ENCODE data around the gene SEMA3D. TPM values are rescaled to one million over a fixed set of nuclear protein-coding genes. Genes with fewer than 3 reads are reported as not detected.

Gene SEMA3D
- total RNA-seq, 1 experiment from 2014 or later = 0.61 TPM

- no peak overlapping the region for H3K4me3 ChIP-seq (ENCODE audit: low read depth, low read length)
- no peaks in the 10 kb centered on the region for H3K36me3 ChIP-seq (ENCODE audit: control insufficient read depth, insufficient read depth, low read length)
- Mint-ChIP-seq H3K27me3 (ENCODE audit: insufficient read depth, unreplicated experiment) (no peaks in the 10 kb centered on the region), H3K27ac (ENCODE audit: unreplicated experiment) (no peak overlapping the region), H3K36me3 (ENCODE audit: insufficient read depth, unreplicated experiment) (no peaks in the 10 kb centered on the region), H3K4me1 (ENCODE audit: low read depth, unreplicated experiment) (no peaks in the 10 kb centered on the region), H3K9me3 (ENCODE audit: unreplicated experiment) (no peaks in the 10 kb centered on the region), H3K4me3 (ENCODE audit: unreplicated experiment) (no peak overlapping the region)
- ChIA-PET CTCF (no interaction called here), POLR2A (no interaction called here)
- H3K9me3 ChIP-seq = no peaks in the 10 kb centered on the region
- TF ChIP-seq CTCF (IDR thresholded peaks at IDR 0.05; ENCODE audit: insufficient read depth in 1 of 2, low read depth in 1 of 2, low read length in 1 of 2, severe bottlenecking in 1 of 2, unreplicated experiment in 1 of 2) = no peak
- BruUV-seq (replicated peaks) = no TSS peak
- no peak for DNase-seq
- intact Hi-C loops (cut with micrococcal nuclease; ENCODE audit: unreplicated experiment) = no loop called here
- H3K4me1 ChIP-seq = no peaks in the 10 kb centered on the region
- no peaks in the 10 kb centered on the region for H3K27me3 ChIP-seq (replicated peaks; ENCODE audit: control insufficient read depth, insufficient read depth, low read length)
These were observed 182.5 kb downstream of the SEMA3D start for GRCh38 chr7:85004402-85004801.

- H3K9me3 Mint-ChIP-seq (ENCODE audit: unreplicated experiment) = no peaks in the 10 kb centered on the region
- Histone ChIP-seq H3K4me3 (ENCODE audit: low read depth, low read length) (no peak overlapping the region), H3K27me3 (replicated peaks; ENCODE audit: control insufficient read depth, insufficient read depth, low read length) (no peaks in the 10 kb centered on the region), H3K4me1 (no peaks in the 10 kb centered on the region), H3K9me3 (no peaks in the 10 kb centered on the region), H3K36me3 (ENCODE audit: control insufficient read depth, insufficient read depth, low read length) (no peaks in the 10 kb centered on the region)
- intact Hi-C loops (cut with micrococcal nuclease; ENCODE audit: unreplicated experiment) = no loop called here
- no peak overlapping the region for H3K27ac Mint-ChIP-seq (ENCODE audit: unreplicated experiment)
- ChIA-PET POLR2A (no interaction called here), CTCF (interaction anchor here (0.6 kb wide), 1 partner anchor 87 kb away, joined by 3 read pairs; no protein-coding TSS in a partner anchor)
- H3K36me3 Mint-ChIP-seq (ENCODE audit: insufficient read depth, unreplicated experiment) = no peaks in the 10 kb centered on the region
- H3K4me3 Mint-ChIP-seq (ENCODE audit: unreplicated experiment) = no peak overlapping the region
- H3K4me1 Mint-ChIP-seq (ENCODE audit: low read depth, unreplicated experiment) = no peaks in the 10 kb centered on the region
- no peaks in the 10 kb centered on the region for H3K27me3 Mint-ChIP-seq (ENCODE audit: insufficient read depth, unreplicated experiment)
- TF ChIP-seq CTCF (IDR thresholded peaks at IDR 0.05; ENCODE audit: insufficient read depth in 1 of 2, low read depth in 1 of 2, low read length in 1 of 2, severe bottlenecking in 1 of 2, unreplicated experiment in 1 of 2) = no peak
- no TSS peak for BruUV-seq (replicated peaks)
- no peak for DNase-seq
These were observed 185.1 kb downstream of the SEMA3D start for GRCh38 chr7:85001495-85002345.

- DNase-seq = no peak
- CTCF ChIA-PET = interaction anchor here (0.6 kb wide), 1 partner anchor 86 kb away, joined by 3 read pairs; no protein-coding TSS in a partner anchor
- Histone ChIP-seq H3K4me1 (no peaks in the 10 kb centered on the region), H3K9me3 (no peaks in the 10 kb centered on the region), H3K27me3 (replicated peaks; ENCODE audit: control insufficient read depth, insufficient read depth, low read length) (no peaks in the 10 kb centered on the region), H3K4me3 (ENCODE audit: low read depth, low read length) (no peak overlapping the region), H3K36me3 (ENCODE audit: control insufficient read depth, insufficient read depth, low read length) (no peaks in the 10 kb centered on the region)
- Mint-ChIP-seq H3K36me3 (ENCODE audit: insufficient read depth, unreplicated experiment) (no peaks in the 10 kb centered on the region), H3K4me3 (ENCODE audit: unreplicated experiment) (no peak overlapping the region), H3K27ac (ENCODE audit: unreplicated experiment) (no peak overlapping the region), H3K9me3 (ENCODE audit: unreplicated experiment) (no peaks in the 10 kb centered on the region), H3K4me1 (ENCODE audit: low read depth, unreplicated experiment) (no peaks in the 10 kb centered on the region), H3K27me3 (ENCODE audit: insufficient read depth, unreplicated experiment) (no peaks in the 10 kb centered on the region)
- no TSS peak for BruUV-seq (replicated peaks)
- TF ChIP-seq CTCF (IDR thresholded peaks at IDR 0.05; ENCODE audit: insufficient read depth in 1 of 2, low read depth in 1 of 2, low read length in 1 of 2, severe bottlenecking in 1 of 2, unreplicated experiment in 1 of 2) = no peak
- intact Hi-C loops (cut with micrococcal nuclease; ENCODE audit: unreplicated experiment) = no loop called here
- POLR2A ChIA-PET = no interaction called here
These were observed 186.0 kb downstream of the SEMA3D start for GRCh38 chr7:85000735-85001350.

Measured in Caco-2 (cell line).